GM12872 (cell line): ENCODE data around the gene PSG4.

ENCODE experiments used
- TF ChIP-seq, protein P1 (sequence below): IDR thresholded peaks from 3 replicates; pipeline ENCODE4 v1.5.1; 2011; ENCODE audit warnings: low read depth, mild to moderate bottlenecking, low read length, moderate library complexity; ENCODE audit not compliant: insufficient read depth

The PSG4 gene

DNA sequence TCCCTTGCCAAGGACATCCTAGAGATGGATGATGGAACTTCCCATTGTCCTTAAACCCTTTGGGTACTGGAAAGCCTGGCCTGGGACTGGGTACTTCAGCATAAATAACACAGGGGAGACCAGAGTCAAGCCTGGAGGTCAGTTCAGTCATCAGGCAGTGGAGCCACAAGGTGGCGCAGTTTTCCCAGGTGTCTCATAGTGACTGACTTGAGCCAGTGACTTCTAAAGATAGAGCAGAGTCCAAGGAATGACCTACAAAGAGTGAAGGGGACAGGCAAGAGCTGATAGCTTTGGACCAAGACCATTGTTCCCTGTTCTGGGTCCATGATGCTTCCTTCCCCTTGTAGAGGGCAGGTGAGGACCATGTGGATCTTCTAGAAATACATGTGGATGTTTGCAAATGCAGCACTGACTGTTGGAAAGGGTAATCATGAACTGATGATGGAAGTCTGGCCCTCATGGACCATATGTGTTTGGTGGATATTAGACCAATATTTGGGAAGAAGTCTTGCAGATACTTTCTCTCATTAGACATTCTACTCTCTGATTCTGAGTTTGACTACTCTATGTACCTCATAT is 25.8 kb downstream of the PSG4 start:
- TF ChIP-seq, protein P1, sequence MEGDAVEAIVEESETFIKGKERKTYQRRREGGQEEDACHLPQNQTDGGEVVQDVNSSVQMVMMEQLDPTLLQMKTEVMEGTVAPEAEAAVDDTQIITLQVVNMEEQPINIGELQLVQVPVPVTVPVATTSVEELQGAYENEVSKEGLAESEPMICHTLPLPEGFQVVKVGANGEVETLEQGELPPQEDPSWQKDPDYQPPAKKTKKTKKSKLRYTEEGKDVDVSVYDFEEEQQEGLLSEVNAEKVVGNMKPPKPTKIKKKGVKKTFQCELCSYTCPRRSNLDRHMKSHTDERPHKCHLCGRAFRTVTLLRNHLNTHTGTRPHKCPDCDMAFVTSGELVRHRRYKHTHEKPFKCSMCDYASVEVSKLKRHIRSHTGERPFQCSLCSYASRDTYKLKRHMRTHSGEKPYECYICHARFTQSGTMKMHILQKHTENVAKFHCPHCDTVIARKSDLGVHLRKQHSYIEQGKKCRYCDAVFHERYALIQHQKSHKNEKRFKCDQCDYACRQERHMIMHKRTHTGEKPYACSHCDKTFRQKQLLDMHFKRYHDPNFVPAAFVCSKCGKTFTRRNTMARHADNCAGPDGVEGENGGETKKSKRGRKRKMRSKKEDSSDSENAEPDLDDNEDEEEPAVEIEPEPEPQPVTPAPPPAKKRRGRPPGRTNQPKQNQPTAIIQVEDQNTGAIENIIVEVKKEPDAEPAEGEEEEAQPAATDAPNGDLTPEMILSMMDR: peak; percentile 15; the same call in 1 of the 3 replicates

DNA sequence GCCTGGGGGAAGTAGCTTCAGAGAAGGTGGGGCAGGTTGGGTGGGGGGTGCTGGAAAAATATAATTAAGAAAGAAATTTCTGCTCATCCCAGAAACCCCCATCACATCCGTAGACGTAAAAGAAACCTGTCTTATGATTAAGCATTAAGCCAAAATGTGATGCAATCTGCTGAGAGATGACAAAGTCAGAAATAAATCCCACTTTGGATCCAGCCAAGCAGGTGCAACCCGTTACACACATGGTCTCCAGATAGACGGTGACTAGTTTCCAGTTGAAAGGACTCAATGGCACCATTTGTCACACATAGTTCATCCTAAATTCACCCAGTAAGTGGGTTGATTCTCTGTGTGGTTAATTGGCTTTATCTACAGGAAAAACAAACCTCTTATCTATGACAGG is 53.2 kb downstream of the PSG4 start:
- TF ChIP-seq, protein P1: no peak

DNA sequence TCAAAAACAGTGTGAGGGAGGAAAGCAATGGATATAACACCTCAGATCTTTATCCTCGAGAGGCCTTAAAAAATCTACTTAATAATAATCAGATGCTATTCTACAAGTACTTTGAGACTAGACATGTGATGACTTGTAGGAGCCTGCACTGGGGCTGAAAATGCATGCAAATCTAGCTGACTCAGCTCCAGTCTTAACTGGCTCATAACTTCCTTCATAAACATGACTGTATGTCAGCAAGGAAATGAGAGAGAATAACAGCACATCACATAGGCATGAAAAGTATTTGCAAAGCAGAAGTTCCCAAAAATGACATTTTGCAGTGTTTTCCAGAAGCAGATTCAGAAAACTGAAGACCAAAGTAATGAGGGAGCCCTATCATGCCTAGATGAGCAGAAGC is 57.2 kb downstream of the PSG4 start:
- TF ChIP-seq, protein P1: no peak
